GM23338 (cell line): ENCODE measurements around the gene ANXA6. TPM values are rescaled to one million over a fixed set of nuclear protein-coding genes. Genes with fewer than 3 reads are reported as not detected.

ENCODE experiments used
- ATAC-seq: fragments of 200-7000 bp; cut with Tn5 transposase; 3 replicates; pipeline ENCODE4 v1.9.1; 2020
- DNase-seq: peaks from one replicate; pipeline ENCODE4 v3.0.0-alpha.2; 2015; ENCODE audit warnings: low spot score
- H2AFZ ChIP-seq: fragments of 200-600 bp; sonication (generic); 2 replicates; pipeline ENCODE4 v1.8.0; 2016; ENCODE audit warnings: antibody characterized with exemption, mild to moderate bottlenecking, moderate library complexity
- H3F3A ChIP-seq: fragments of 200-600 bp; sonication (generic); replicated peaks from 2 replicates; pipeline ENCODE4 v1.8.0; 2017; ENCODE audit warnings: antibody characterized with exemption, mixed run types, low read depth
- H3K27ac ChIP-seq: fragments of 200-600 bp; sonication (generic); 2 replicates; pipeline ENCODE4 v1.6.1; 2016; ENCODE audit warnings: low read depth
- H3K27me3 ChIP-seq: fragments of 200-600 bp; sonication (generic); 2 replicates; pipeline ENCODE4 v1.8.0; 2016; ENCODE audit warnings: mild to moderate bottlenecking, mixed run types, moderate library complexity; ENCODE audit not compliant: insufficient read depth
- H3K36me3 ChIP-seq: fragments of 200-600 bp; sonication (generic); 2 replicates; pipeline ENCODE4 v1.8.0; 2016; ENCODE audit warnings: mild to moderate bottlenecking; ENCODE audit not compliant: insufficient read depth
- H3K4me1 ChIP-seq: fragments of 200-600 bp; sonication (generic); 2 replicates; pipeline ENCODE4 v1.8.0; 2016; ENCODE audit warnings: mild to moderate bottlenecking, moderate library complexity; ENCODE audit not compliant: insufficient read depth
- H3K4me2 ChIP-seq: fragments of 200-600 bp; sonication (generic); 2 replicates; pipeline ENCODE4 v1.7.1; 2017; ENCODE audit warnings: mixed run types
- H3K4me3 ChIP-seq: fragments of 200-600 bp; sonication (generic); 2 replicates; pipeline ENCODE4 v1.6.1; 2016; ENCODE audit warnings: mixed run types
- H3K79me2 ChIP-seq: fragments of 200-600 bp; sonication (generic); replicated peaks from 2 replicates; pipeline ENCODE4 v1.8.0; 2017; ENCODE audit warnings: mild to moderate bottlenecking; ENCODE audit not compliant: insufficient read depth
- H3K9me2 ChIP-seq: fragments of 200-600 bp; sonication (generic); 2 replicates; pipeline ENCODE4 v1.8.0; 2017; ENCODE audit not compliant: insufficient read depth
- H4K20me1 ChIP-seq: fragments of 200-600 bp; sonication (generic); replicated peaks from 2 replicates; pipeline ENCODE4 v1.8.0; 2017; ENCODE audit warnings: mild to moderate bottlenecking; ENCODE audit not compliant: insufficient read depth
- H3K27ac Mint-ChIP-seq: 2 replicates; pipeline ENCODE4 v1.8.0; 2020; ENCODE audit warnings: inconsistent platforms, mild to moderate bottlenecking, moderate library complexity, mixed read lengths
- H3K27me3 Mint-ChIP-seq: 3 replicates; pipeline ENCODE4 v1.8.0; 2022; ENCODE audit warnings: low read depth, mild to moderate bottlenecking, moderate library complexity, mixed read lengths, inconsistent platforms; ENCODE audit not compliant: insufficient read depth, poor library complexity
- H3K36me3 Mint-ChIP-seq: 3 replicates; pipeline ENCODE4 v1.8.0; 2021; ENCODE audit warnings: low read depth, mild to moderate bottlenecking, inconsistent platforms, moderate library complexity, mixed read lengths
- H3K4me1 Mint-ChIP-seq: 3 replicates; pipeline ENCODE4 v1.8.0; 2020; ENCODE audit warnings: mild to moderate bottlenecking, inconsistent platforms, mixed read lengths
- H3K4me3 Mint-ChIP-seq: 3 replicates; pipeline ENCODE4 v1.8.0; 2021; ENCODE audit warnings: moderate library complexity, mild to moderate bottlenecking, inconsistent platforms, mixed read lengths
- H3K9me3 Mint-ChIP-seq: 3 replicates; pipeline ENCODE4 v1.8.0; 2020; ENCODE audit warnings: moderate library complexity, mild to moderate bottlenecking, inconsistent platforms, mixed read lengths
- CREB1 ChIP-seq: fragments of 250-450 bp; sonication (Bioruptor Pico); IDR thresholded peaks from 2 replicates; pipeline ENCODE4 v1.5.0; 2020; ENCODE audit warnings: low read depth, mild to moderate bottlenecking, moderate library complexity
- EZH2 ChIP-seq: fragments of 200-600 bp; sonication (generic); IDR thresholded peaks from one replicate; pipeline ENCODE4 v1.8.0; 2017; ENCODE audit warnings: antibody characterized with exemption, mild to moderate bottlenecking, low read depth; ENCODE audit not compliant: unreplicated experiment
- EZH2phosphoT487 ChIP-seq: fragments of 200-600 bp; sonication (generic); IDR thresholded peaks from one replicate; pipeline ENCODE4 v1.8.1; 2018; ENCODE audit warnings: antibody characterized with exemption; ENCODE audit not compliant: unreplicated experiment
- POLR2AphosphoS5 ChIP-seq: IDR thresholded peaks from 2 replicates; pipeline ENCODE4 v1.6.1; 2016; ENCODE audit warnings: antibody characterized with exemption, low read depth
- ZNF114 ChIP-seq: fragments of 250-450 bp; sonication (Bioruptor Pico); IDR thresholded peaks from 2 replicates; pipeline ENCODE4 v1.5.0; 2020; ENCODE audit warnings: mild to moderate bottlenecking, moderate library complexity
- ZNF331 ChIP-seq: fragments of 250-450 bp; sonication (Bioruptor Pico); IDR thresholded peaks from 2 replicates; pipeline ENCODE4 v1.5.0; 2020; ENCODE audit warnings: low read depth, mild to moderate bottlenecking, moderate library complexity
- polyA plus RNA-seq: library from polyadenylated mRNA; unstranded; fragments of >200 nt; fragmentation: Nextera tagmentation; extraction: Ambion mirVana; gene quantifications from 2 replicates; pipeline ENCODE4 v1.2.1, GENCODE V29; 2016
- total RNA-seq: library from RNA; depleted of rRNA; stranded (reverse); fragments of >200 nt; shearing (Covaris generic); gene quantifications from 2 replicates; pipeline ENCODE4 v1.2.3, GENCODE V29; 2014
- TF ChIP-seq, protein P1 (sequence below): IDR thresholded peaks from one replicate; pipeline ENCODE4 v1.6.1; 2018; ENCODE audit warnings: antibody characterized with exemption; ENCODE audit not compliant: unreplicated experiment
- TF ChIP-seq, protein P2 (sequence below), 2 experiments: fragments of 200-600 bp in 1 of 2; sonication (generic) in 1 of 2; conservative IDR thresholded peaks; 2 replicates each; pipeline versions ENCODE4 v1.5.1 to v1.6.1; 2016 to 2017; ENCODE audit warnings: antibody characterized with exemption in 2 of 2, low read depth in 2 of 2, mild to moderate bottlenecking in 2 of 2, moderate library complexity in 1 of 2
- TF ChIP-seq, protein P3 (sequence below): IDR thresholded peaks from 2 replicates; pipeline ENCODE4 v1.6.1; 2016; ENCODE audit warnings: antibody characterized with exemption

The ANXA6 gene
- total and polyA plus RNA-seq, 2 experiments from 2014 or later, result 26.5 to 110 TPM

DNA sequence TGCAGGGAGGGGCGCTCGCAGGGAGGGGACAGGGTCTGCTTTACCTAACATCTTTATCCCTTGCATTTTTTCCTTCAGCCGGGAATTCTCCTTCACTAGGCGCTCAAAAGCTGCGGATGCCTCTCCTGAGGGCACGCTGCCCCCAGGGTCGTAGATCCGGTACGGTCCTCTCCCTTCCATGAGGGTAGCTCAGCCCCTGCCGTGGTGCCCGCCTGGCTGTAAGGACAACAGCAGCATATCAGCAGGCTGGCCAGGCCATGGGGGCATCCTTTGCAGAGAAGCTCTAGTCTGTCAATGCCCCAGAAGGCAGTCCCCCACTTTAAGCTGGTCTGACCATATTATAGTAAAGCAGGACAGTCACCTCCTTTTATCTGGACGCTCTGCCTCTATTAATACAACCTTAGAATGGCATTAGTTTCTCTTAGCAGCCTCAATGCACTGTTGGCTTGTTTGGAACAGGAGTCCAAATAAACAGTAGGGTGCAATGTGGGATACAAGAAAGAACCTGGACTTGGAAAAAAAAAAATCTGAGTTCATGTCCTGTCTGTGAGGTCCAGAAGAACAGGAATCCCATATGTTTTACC, 92.6 kb downstream of the ANXA6 start:
- no peaks in the 10 kb centered on the region for H3F3A ChIP-seq
- H4K20me1 ChIP-seq, result no peaks in the 10 kb centered on the region; the same call in 1 of the 2 replicates
- Mint-ChIP-seq H3K27me3 (peaks cover 1% of the 10 kb centered on the region), H3K4me3 (no peak overlapping the region), H3K27ac (no peak overlapping the region), H3K4me1 (peaks cover 15% of the 10 kb centered on the region), H3K9me3 (no peaks in the 10 kb centered on the region), H3K36me3 (peaks cover 12% of the 10 kb centered on the region; the same call in 2 of the 3 replicates)
- H3K4me1 ChIP-seq, result no peaks in the 10 kb centered on the region
- no peaks in the 10 kb centered on the region for H3K36me3 ChIP-seq
- no peak overlapping the region for H3K4me2 ChIP-seq
- H3K9me2 ChIP-seq, result no peaks in the 10 kb centered on the region
- H3K27me3 ChIP-seq, result no peaks in the 10 kb centered on the region
- peaks cover 5% of the 10 kb centered on the region; the same call in 1 of the 2 replicates for H3K79me2 ChIP-seq
- no peak for DNase-seq
- no peak for ATAC-seq
- no peak overlapping the region for H2AFZ ChIP-seq
- no peak for TF ChIP-seq EZH2
- TF ChIP-seq, protein P1, sequence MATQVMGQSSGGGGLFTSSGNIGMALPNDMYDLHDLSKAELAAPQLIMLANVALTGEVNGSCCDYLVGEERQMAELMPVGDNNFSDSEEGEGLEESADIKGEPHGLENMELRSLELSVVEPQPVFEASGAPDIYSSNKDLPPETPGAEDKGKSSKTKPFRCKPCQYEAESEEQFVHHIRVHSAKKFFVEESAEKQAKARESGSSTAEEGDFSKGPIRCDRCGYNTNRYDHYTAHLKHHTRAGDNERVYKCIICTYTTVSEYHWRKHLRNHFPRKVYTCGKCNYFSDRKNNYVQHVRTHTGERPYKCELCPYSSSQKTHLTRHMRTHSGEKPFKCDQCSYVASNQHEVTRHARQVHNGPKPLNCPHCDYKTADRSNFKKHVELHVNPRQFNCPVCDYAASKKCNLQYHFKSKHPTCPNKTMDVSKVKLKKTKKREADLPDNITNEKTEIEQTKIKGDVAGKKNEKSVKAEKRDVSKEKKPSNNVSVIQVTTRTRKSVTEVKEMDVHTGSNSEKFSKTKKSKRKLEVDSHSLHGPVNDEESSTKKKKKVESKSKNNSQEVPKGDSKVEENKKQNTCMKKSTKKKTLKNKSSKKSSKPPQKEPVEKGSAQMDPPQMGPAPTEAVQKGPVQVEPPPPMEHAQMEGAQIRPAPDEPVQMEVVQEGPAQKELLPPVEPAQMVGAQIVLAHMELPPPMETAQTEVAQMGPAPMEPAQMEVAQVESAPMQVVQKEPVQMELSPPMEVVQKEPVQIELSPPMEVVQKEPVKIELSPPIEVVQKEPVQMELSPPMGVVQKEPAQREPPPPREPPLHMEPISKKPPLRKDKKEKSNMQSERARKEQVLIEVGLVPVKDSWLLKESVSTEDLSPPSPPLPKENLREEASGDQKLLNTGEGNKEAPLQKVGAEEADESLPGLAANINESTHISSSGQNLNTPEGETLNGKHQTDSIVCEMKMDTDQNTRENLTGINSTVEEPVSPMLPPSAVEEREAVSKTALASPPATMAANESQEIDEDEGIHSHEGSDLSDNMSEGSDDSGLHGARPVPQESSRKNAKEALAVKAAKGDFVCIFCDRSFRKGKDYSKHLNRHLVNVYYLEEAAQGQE, result no peak
- no peak for TF ChIP-seq EZH2phosphoT487
- TF ChIP-seq, protein P2, sequence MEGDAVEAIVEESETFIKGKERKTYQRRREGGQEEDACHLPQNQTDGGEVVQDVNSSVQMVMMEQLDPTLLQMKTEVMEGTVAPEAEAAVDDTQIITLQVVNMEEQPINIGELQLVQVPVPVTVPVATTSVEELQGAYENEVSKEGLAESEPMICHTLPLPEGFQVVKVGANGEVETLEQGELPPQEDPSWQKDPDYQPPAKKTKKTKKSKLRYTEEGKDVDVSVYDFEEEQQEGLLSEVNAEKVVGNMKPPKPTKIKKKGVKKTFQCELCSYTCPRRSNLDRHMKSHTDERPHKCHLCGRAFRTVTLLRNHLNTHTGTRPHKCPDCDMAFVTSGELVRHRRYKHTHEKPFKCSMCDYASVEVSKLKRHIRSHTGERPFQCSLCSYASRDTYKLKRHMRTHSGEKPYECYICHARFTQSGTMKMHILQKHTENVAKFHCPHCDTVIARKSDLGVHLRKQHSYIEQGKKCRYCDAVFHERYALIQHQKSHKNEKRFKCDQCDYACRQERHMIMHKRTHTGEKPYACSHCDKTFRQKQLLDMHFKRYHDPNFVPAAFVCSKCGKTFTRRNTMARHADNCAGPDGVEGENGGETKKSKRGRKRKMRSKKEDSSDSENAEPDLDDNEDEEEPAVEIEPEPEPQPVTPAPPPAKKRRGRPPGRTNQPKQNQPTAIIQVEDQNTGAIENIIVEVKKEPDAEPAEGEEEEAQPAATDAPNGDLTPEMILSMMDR (conservative IDR thresholded peaks at IDR 0.05; ENCODE audit: low read depth in 2 of 2), result no peak
- no peak for TF ChIP-seq CREB1 (CRISPR knock-in tag)
- TF ChIP-seq, protein P3, sequence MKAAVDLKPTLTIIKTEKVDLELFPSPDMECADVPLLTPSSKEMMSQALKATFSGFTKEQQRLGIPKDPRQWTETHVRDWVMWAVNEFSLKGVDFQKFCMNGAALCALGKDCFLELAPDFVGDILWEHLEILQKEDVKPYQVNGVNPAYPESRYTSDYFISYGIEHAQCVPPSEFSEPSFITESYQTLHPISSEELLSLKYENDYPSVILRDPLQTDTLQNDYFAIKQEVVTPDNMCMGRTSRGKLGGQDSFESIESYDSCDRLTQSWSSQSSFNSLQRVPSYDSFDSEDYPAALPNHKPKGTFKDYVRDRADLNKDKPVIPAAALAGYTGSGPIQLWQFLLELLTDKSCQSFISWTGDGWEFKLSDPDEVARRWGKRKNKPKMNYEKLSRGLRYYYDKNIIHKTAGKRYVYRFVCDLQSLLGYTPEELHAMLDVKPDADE, result no peak
- no peak for TF ChIP-seq ZNF331 (CRISPR knock-in tag)
- no peak for TF ChIP-seq ZNF114
- no peak for TF ChIP-seq POLR2AphosphoS5
- H3K27ac ChIP-seq, result no peak overlapping the region
- H3K4me3 ChIP-seq, result no peak overlapping the region
